Endothelial cell (in vitro differentiated cells): ENCODE results near the gene FAM107B. TPM values are rescaled to one million over a fixed set of nuclear protein-coding genes. Genes with fewer than 3 reads are reported as not detected.

Experiments
- DNase-seq: peaks from one replicate; pipeline ENCODE4 v3.0.0; 2021; ENCODE audit warnings: low spot score
- H3K27ac Mint-ChIP-seq: one replicate; pipeline ENCODE4 v1.8.0; 2021; ENCODE audit warnings: mixed read lengths, inconsistent platforms; ENCODE audit not compliant: unreplicated experiment
- H3K27me3 Mint-ChIP-seq: one replicate; pipeline ENCODE4 v1.8.0; 2021; ENCODE audit warnings: mild to moderate bottlenecking, moderate library complexity, mixed read lengths, inconsistent platforms; ENCODE audit not compliant: unreplicated experiment
- H3K36me3 Mint-ChIP-seq: one replicate; pipeline ENCODE4 v1.8.0; 2021; ENCODE audit warnings: mild to moderate bottlenecking, low read depth, mixed read lengths, inconsistent platforms; ENCODE audit not compliant: unreplicated experiment
- H3K4me1 Mint-ChIP-seq: one replicate; pipeline ENCODE4 v1.8.0; 2021; ENCODE audit warnings: mild to moderate bottlenecking, mixed read lengths, inconsistent platforms; ENCODE audit not compliant: unreplicated experiment
- H3K4me3 Mint-ChIP-seq: one replicate; pipeline ENCODE4 v1.8.0; 2021; ENCODE audit warnings: mild to moderate bottlenecking, mixed read lengths, inconsistent platforms; ENCODE audit not compliant: unreplicated experiment
- H3K9me3 Mint-ChIP-seq: one replicate; pipeline ENCODE4 v1.8.0; 2021; ENCODE audit warnings: mixed read lengths, inconsistent platforms; ENCODE audit not compliant: unreplicated experiment
- CTCF ChIP-seq: fragments of 200-600 bp; sonication (generic); IDR thresholded peaks from one replicate; pipeline ENCODE4 v1.5.0; 2021; ENCODE audit warnings: antibody characterized with exemption; ENCODE audit not compliant: unreplicated experiment
- total RNA-seq: library from RNA; stranded (reverse); fragmentation: NEBNext Ultra II Directional; extraction: Animal tissue kit (Norgen Biotek cat#: 25700); gene quantifications from one replicate; pipeline ENCODE4 v1.2.1, GENCODE V29; 2021; ENCODE audit not compliant: unreplicated experiment

FAM107B gene
- total RNA-seq, 1 donor from 2014 or later, result 462 TPM

GRCh38 chr10:14553448-14553847 is 221.2 kb downstream of the FAM107B start:
- Mint-ChIP-seq H3K36me3 (peaks cover 38% of the 10 kb centered on the region), H3K27me3 (peaks cover 4% of the 10 kb centered on the region), H3K4me3 (no peak overlapping the region), H3K9me3 (no peaks in the 10 kb centered on the region), H3K27ac (peak overlapping the region; percentile 40), H3K4me1 (peaks cover 82% of the 10 kb centered on the region)
- no peak for DNase-seq
- no peak for TF ChIP-seq CTCF

GRCh38 chr10:14552015-14552414 is 222.7 kb downstream of the FAM107B start:
- DNase-seq, result no peak
- Mint-ChIP-seq H3K4me3 (peak overlapping the region; percentile 29), H3K4me1 (peaks cover 81% of the 10 kb centered on the region), H3K27me3 (peaks cover 7% of the 10 kb centered on the region), H3K36me3 (peaks cover 43% of the 10 kb centered on the region), H3K27ac (peak overlapping the region; percentile 44), H3K9me3 (no peaks in the 10 kb centered on the region)
- TF ChIP-seq CTCF, result no peak

- Mint-ChIP-seq H3K36me3 (peaks cover 42% of the 10 kb centered on the region), H3K4me1 (peaks cover 81% of the 10 kb centered on the region), H3K27me3 (peaks cover 9% of the 10 kb centered on the region), H3K9me3 (no peaks in the 10 kb centered on the region), H3K27ac (no peak overlapping the region), H3K4me3 (no peak overlapping the region)
- no peak for DNase-seq
- no peak for TF ChIP-seq CTCF
Measured at GRCh38 chr10:14550471-14550981, 224.2 kb downstream of the FAM107B start.

- peaks cover 9% of the 10 kb centered on the region for H3K27me3 Mint-ChIP-seq
- peak overlapping the region; percentile 40 for H3K4me3 Mint-ChIP-seq
- H3K4me1 Mint-ChIP-seq, result peaks cover 80% of the 10 kb centered on the region
- no peaks in the 10 kb centered on the region for H3K9me3 Mint-ChIP-seq
- peak overlapping the region; percentile 6 for H3K27ac Mint-ChIP-seq
- TF ChIP-seq CTCF, result no peak
- no peak for DNase-seq
- peaks cover 42% of the 10 kb centered on the region for H3K36me3 Mint-ChIP-seq
Measured at GRCh38 chr10:14549496-14549895, 225.2 kb downstream of the FAM107B start.

- peaks cover 9% of the 10 kb centered on the region for H3K27me3 Mint-ChIP-seq
- TF ChIP-seq CTCF, result no peak
- no peaks in the 10 kb centered on the region for H3K9me3 Mint-ChIP-seq
- no peak overlapping the region for H3K27ac Mint-ChIP-seq
- H3K36me3 Mint-ChIP-seq, result peaks cover 42% of the 10 kb centered on the region
- DNase-seq, result no peak
- H3K4me3 Mint-ChIP-seq, result no peak overlapping the region
- H3K4me1 Mint-ChIP-seq, result peaks cover 80% of the 10 kb centered on the region
Measured at GRCh38 chr10:14548970-14549369, 225.7 kb downstream of the FAM107B start.
